ENCODE results near the gene PSMB9. TPM values are rescaled to one million over a fixed set of nuclear protein-coding genes. Genes with fewer than 3 reads are reported as not detected.

Gene PSMB9
- total RNA-seq, 2 donors from 2014 or later: 24.2 to 25.7 TPM

DNA sequence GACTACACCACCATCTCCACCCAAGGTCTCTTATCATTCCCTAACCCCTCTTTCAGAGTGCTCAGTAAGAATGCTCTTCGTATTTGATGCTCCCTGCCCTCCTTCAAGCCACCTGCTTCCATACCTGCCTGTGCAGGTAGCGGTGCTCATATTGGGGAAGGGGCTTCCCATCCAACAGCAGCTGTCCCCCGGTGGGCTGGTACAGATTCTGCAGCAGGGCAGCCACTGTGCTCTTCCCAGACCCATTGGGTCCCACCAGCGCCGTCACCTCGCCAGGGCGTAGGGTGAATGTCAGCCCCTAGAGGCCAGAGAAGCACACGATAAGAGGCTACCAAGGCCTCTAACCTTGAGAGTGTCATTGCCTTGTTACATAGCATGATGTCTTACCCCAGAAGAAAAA is 6.2 kb upstream of the PSMB9 start:
- DNase-seq (ENCODE audit: low spot score): no peak
- H3K27ac ChIP-seq: no peak overlapping the region
- ATAC-seq (ENCODE audit: insufficient number of reproducible peaks, low FRiP score, low read depth): no peak

DNA sequence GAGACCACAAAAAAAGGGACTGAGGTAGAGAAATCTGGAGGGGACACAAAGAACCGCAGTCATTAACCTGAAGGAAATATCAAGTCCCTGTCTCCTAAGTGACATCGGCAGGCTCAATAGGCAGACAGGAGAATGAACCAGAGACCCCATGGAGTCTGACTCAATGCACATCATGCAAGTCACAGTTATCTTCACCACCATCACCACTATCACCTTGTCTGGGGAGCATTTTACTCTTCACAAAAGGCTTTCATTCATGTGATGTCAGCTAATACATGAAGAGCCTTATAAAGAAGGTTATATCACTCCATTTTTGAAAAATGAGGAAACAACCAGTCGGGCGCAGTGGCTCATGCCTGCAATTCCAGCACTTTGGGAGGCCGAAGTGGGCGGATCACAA is 4.9 kb upstream of the PSMB9 start:
- Histone ChIP-seq H3K36me3 (peaks cover 26% of the 10 kb centered on the region), H3K4me3 (no peak overlapping the region), H3K4me1 (ENCODE audit: control insufficient read depth in 1 of 2, low read depth in 2 of 2) (peaks cover 11 to 19% of the 10 kb centered on the region in 2 donors), H3K9me3 (no peaks in the 10 kb centered on the region), H3K27ac (no peak overlapping the region), H3K27me3 (replicated peaks; ENCODE audit: insufficient read depth) (no peaks in the 10 kb centered on the region)
- TF ChIP-seq, protein P1, sequence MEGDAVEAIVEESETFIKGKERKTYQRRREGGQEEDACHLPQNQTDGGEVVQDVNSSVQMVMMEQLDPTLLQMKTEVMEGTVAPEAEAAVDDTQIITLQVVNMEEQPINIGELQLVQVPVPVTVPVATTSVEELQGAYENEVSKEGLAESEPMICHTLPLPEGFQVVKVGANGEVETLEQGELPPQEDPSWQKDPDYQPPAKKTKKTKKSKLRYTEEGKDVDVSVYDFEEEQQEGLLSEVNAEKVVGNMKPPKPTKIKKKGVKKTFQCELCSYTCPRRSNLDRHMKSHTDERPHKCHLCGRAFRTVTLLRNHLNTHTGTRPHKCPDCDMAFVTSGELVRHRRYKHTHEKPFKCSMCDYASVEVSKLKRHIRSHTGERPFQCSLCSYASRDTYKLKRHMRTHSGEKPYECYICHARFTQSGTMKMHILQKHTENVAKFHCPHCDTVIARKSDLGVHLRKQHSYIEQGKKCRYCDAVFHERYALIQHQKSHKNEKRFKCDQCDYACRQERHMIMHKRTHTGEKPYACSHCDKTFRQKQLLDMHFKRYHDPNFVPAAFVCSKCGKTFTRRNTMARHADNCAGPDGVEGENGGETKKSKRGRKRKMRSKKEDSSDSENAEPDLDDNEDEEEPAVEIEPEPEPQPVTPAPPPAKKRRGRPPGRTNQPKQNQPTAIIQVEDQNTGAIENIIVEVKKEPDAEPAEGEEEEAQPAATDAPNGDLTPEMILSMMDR (IDR thresholded peaks at IDR 0.05): no peak
- ATAC-seq (ENCODE audit: insufficient number of reproducible peaks, low FRiP score, low read depth) (no peak), DNase-seq (ENCODE audit: low spot score) (no peak)

More for the DNA sequence above, 6.2 kb upstream of the PSMB9 start:
- no peaks in the 10 kb centered on the region for H3K27me3 ChIP-seq (replicated peaks; ENCODE audit: insufficient read depth)
- no peak overlapping the region for H3K4me3 ChIP-seq
- peaks cover 13 to 26% of the 10 kb centered on the region in 2 donors for H3K4me1 ChIP-seq (ENCODE audit: control insufficient read depth in 1 of 2, low read depth in 2 of 2)
- peaks cover 26% of the 10 kb centered on the region for H3K36me3 ChIP-seq
- H3K9me3 ChIP-seq: no peaks in the 10 kb centered on the region
- TF ChIP-seq, protein P1 (IDR thresholded peaks at IDR 0.05): no peak

DNA sequence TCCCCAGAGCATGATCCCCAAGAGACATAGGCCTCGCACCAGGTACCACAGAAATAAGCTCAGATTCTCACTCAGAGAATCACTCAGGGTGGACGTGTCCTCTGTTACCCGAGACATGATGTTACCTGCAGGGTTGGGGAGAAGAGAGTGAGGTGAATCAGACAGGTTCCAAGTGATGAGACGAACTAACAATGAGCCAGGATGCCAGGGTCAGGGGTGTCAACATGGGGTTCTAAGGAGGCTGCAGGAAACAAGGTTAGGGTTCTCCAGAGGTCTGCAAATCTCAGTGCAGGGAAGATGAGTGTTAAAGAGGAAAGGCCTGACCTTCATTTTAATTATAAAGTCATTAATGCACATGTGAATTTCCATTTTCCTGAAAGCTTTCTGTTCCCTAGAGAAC is 3.0 kb upstream of the PSMB9 start:
- Histone ChIP-seq H3K27ac (peak overlapping the region; percentile 37 to 91), H3K9me3 (no peaks in the 10 kb centered on the region), H3K4me1 (ENCODE audit: control insufficient read depth in 1 of 2, low read depth in 2 of 2) (peaks cover 17 to 28% of the 10 kb centered on the region in 2 donors), H3K4me3 (no peak overlapping the region), H3K36me3 (peaks cover 26% of the 10 kb centered on the region), H3K27me3 (replicated peaks; ENCODE audit: insufficient read depth) (no peaks in the 10 kb centered on the region)
- DNase-seq (ENCODE audit: low spot score): no peak
- ATAC-seq (ENCODE audit: insufficient number of reproducible peaks, low FRiP score, low read depth): no peak
- TF ChIP-seq, protein P1 (IDR thresholded peaks at IDR 0.05): no peak

DNA sequence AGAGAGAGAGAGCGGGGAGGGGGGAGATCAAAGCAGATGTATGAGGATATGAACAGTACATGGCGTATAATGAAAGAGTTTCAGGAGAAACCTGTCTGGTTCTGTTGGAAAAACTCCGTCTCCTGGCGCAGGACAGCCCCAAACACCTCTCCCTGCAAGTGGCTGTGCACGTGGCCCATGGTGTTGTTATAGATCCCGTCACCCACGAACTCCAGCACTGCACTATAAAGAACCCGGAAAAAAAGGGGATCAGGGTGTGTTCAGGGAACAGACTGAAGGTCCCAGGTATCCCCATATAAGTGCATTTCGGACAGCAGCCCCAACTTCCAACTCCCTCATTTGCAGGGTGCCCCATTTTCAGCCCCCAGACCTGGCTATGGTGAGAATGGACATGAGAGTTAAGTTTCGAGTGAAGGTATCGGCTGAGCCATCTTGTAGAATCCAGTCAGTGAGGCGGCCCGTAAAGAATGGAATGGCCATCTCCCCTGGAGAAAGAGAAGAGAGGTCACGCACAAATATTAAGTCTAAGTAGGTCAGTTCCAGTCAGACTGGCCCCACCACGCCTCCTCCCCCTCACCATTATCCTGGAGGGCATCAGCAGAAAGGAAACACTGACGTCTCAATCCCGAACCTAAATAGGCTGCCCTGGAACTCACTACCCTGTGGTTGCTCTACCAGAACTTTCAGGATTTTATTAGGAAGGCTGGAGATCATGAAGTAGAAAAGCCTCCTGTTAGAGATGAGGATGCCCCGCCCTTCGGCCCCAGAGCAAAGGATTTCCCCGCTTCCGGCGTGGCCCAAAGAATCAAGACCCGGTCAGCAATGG is 1.8 kb upstream of the PSMB9 start:
- H3K27me3 ChIP-seq (replicated peaks; ENCODE audit: insufficient read depth): no peaks in the 10 kb centered on the region
- DNase-seq (ENCODE audit: low spot score): no peak
- peaks cover 19% of the 10 kb centered on the region for H3K36me3 ChIP-seq
- peaks cover 17 to 25% of the 10 kb centered on the region in 2 donors for H3K4me1 ChIP-seq (ENCODE audit: control insufficient read depth in 1 of 2, low read depth in 2 of 2)
- ATAC-seq (ENCODE audit: insufficient number of reproducible peaks, low FRiP score, low read depth): no peak
- H3K27ac ChIP-seq: peak overlapping the region; percentile 88 to 91
- TF ChIP-seq, protein P1 (IDR thresholded peaks at IDR 0.05): no peak
- no peaks in the 10 kb centered on the region for H3K9me3 ChIP-seq
- peak overlapping the region; percentile 78 for H3K4me3 ChIP-seq

DNA sequence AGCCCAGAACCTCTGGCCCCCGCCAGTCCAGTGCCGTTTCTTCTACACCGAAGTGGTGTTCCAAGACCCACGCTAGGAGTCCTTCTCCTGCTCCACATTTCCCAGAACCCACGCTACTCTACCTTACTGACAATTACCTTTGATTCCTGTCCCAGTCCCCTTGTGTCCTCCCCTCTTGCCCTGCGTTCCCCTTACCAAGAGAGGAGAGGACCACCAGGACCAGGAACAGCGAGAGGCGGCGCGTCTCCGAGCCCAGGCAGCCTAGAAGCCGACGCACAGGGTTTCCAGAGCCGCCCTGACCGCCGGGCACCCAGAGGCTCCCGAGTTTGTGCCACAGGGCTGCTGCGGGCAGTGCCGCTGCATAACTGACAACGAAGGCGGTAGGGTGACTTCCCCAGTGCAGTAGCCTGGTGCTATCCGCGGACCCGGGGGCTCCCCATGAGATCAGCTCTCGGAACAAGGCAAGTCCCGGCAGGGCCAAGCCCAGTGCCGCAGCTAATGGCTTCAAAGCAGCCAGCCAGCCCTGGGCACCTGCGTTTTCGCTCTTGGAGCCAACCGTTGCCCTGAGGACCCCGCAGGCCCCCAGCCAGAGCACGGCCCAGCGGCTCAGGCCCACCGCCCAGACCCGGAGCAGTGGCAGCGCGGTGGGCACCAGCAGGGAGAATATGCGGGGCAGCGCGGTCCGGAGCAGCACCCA is 1.0 kb upstream of the PSMB9 start:
- Histone ChIP-seq H3K4me1 (ENCODE audit: control insufficient read depth in 1 of 2, low read depth in 2 of 2) (peaks cover 17 to 25% of the 10 kb centered on the region in 2 donors), H3K4me3 (peak overlapping the region; percentile 78), H3K27ac (peak overlapping the region; percentile 88 to 91), H3K27me3 (replicated peaks; ENCODE audit: insufficient read depth) (no peaks in the 10 kb centered on the region), H3K9me3 (no peaks in the 10 kb centered on the region), H3K36me3 (peaks cover 12% of the 10 kb centered on the region)
- TF ChIP-seq, protein P1 (IDR thresholded peaks at IDR 0.05): no peak
- ATAC-seq (ENCODE audit: insufficient number of reproducible peaks, low FRiP score, low read depth) (no peak), DNase-seq (ENCODE audit: low spot score) (no peak)

Measured in thoracic aorta (tissue), 2 donors.